AG09319 (cell line): ENCODE results near the gene TBC1D22A.

Source experiments
- DNase-seq: peaks from one replicate; pipeline ENCODE4 v3.0.0-alpha.2; 2010; ENCODE audit warnings: low read depth; ENCODE audit errors: extremely low read depth
- CTCF ChIP-seq: IDR thresholded peaks from 2 replicates; pipeline ENCODE4 v1.5.1; 2011; ENCODE audit warnings: low read depth, mild to moderate bottlenecking, inconsistent platforms, low read length, moderate library complexity

TBC1D22A gene

GRCh38 chr22:47124961-47125360 is 362.5 kb downstream of the TBC1D22A start:
- no peak for DNase-seq
- no peak for TF ChIP-seq CTCF

GRCh38 chr22:47125603-47126002 is 363.2 kb downstream of the TBC1D22A start:
- TF ChIP-seq CTCF = peak; percentile 8
- no peak for DNase-seq

DNA sequence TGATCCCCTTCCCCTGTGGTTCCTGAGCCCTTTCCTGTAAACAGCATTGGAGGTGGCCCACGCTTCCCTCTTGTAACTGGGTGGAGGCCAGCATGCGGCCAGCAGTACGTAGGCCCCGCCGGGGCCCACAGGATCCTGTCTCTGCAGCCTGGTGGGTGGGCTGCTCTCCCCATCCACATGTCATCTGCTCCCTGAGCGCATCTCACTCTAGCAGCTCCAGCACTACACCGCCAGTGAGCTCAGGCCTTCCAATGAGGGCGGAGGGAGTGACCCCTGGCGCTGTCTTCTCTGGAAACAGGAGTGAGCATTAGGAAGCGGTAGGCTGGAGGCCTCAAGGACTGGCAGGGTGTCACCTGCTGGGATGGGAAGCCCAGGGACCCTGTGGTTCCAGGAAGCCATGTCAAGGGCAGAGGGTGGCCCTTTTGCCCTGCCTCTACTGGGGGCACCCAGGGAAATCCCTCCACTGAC is 363.9 kb downstream of the TBC1D22A start:
- no peak for DNase-seq
- TF ChIP-seq CTCF = no peak

DNA sequence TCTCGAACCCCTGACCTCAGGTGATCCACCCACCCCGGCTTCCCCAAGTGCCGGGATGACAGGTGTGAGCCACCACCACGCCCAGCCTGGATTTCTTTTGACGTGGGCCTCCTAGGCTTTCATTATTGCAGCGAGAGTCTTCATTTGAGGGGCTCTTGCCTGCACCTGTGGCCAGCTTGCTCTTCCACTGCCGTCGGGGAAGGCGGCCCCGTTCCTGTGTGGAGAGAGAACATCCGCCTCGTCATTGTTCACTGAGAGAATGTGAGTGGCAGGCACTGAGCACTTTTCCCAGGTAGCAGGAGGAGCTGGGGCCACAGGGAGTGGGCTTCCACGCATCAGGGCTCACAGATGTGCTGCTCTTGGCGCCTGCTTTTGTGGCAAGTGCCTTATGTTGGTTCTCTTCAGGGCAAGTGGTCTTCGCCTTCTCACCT is 365.0 kb downstream of the TBC1D22A start:
- DNase-seq = no peak
- no peak for TF ChIP-seq CTCF

DNA sequence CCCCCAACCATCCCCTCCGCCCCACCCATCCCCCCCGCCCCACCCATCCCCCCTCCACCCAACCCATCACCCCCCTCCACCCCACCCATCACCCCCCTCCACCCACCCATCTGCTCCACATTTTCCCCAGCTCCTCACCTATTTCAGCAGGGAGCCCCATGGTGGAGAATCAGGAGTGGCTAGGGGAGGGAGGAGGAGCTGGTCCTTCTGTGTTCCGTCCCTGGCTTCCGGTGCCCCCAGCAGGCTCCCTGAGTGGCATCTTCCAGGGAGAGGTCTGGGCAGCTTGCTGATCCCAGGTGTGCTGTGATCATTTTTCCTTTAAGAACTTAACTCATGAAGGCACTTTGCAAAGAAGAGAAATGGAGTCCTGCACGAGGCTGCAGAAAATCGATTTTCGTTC is 365.8 kb downstream of the TBC1D22A start:
- DNase-seq = no peak
- TF ChIP-seq CTCF = no peak

DNA sequence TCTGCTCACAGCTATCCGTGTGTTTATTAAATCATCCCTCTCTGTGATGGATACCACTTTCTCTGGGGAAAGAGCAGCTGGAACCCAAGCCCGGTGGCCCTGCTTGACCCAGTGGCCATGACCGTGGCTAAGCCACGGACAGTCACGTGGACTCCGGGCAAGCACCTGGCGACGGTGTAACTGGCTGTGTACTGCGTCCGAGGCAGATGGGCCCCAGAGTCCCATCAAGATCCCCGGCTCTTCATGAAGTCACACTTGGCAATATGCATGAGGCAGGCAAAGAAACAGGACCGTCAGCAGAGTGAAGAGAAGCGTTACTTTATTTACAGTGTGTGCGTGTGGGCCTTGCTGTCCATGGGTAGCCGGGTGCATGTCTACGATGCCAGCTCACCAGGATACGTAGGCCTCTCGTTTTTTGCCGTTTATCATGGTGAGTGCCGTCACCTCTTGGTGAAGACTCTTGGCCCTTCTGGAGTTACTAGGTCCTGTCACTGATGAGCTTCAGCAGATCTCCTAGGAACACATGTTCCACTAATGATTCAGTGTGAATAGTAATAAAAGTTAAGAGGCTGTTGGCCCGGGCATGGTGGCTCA is 366.3 kb downstream of the TBC1D22A start:
- DNase-seq = no peak
- TF ChIP-seq CTCF = no peak

DNA sequence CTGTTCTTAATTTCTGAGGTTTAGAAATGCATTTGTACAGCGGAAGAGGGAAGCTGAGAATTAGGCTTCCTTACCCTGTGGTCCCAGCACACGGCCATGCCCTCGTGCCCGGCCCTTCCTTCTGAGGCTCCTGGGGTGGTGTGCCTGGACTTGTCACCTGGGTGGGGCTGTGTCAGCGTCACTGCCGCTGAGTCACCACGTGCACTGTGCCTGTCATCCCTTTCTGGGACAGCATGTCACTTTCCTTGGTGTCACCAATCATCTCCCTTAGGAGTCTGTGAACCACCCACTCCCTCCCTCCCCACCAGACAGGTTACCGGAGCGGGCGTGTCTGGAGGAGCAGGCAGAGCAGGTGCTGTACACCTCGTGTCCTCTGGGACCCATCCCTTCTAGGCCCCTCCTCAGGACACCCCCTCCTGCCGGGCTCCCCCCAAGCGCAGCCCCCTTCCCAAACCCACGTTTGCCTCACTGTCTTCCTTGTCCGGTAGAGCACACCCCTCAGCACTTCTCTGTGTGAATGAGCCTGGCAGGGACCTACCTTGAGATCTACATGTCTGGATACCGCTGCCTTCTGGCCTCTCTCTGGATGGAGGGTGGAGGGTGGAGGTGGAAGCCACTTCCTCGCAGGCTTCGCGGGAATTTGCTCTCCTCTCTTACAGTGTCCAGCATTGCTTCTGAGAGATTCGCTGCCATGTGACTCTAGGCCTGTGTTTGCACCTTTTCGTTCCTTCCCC is 367.6 kb downstream of the TBC1D22A start:
- no peak for TF ChIP-seq CTCF
- no peak for DNase-seq
